ENCODE measurements around the gene METAP1. TPM values are rescaled to one million over a fixed set of nuclear protein-coding genes. Genes with fewer than 3 reads are reported as not detected.

METAP1 gene
- total and polyA plus RNA-seq, 2 of the 4 experiments (the other 2 are of a cell fraction) = 43.7 to 47.9 TPM

GRCh38 chr4:99025506-99025905, 30.0 kb downstream of the METAP1 start (continued):
- TF ChIP-seq ELK1 (IDR thresholded peaks at IDR 0.05; ENCODE audit: borderline replicate concordance, low read depth, low read length) = no peak

- Histone ChIP-seq H3K36me3 (ENCODE audit: control insufficient read depth, insufficient read depth, low read length) (no peaks in the 10 kb centered on the region), H3K4me2 (ENCODE audit: low read depth, low read length) (no peak overlapping the region), H2BK5ac (ENCODE audit: low read depth, low read length, poor library complexity, severe bottlenecking) (no peak overlapping the region), H4K20me1 (ENCODE audit: insufficient read depth, low read length) (no peaks in the 10 kb centered on the region; the same call in 1 of the 2 replicates), H2AK9ac (replicated peaks; ENCODE audit: low read depth, low read length, poor library complexity) (no peak overlapping the region), H3K9ac (ENCODE audit: low read depth, low read length) (no peak overlapping the region), H3K9me1 (ENCODE audit: insufficient read depth, low read length) (0 out of 2 replicates have a peak, but pooled peaks cover 3% of the 10 kb centered on the region), H3K27me3 (ENCODE audit: control insufficient read depth, insufficient read depth, low read length) (no peaks in the 10 kb centered on the region), H3K4ac (ENCODE audit: low read depth, low read length) (no peak overlapping the region), H2BK15ac (ENCODE audit: low read depth, low read length) (no peak overlapping the region), H3K14ac (replicated peaks; ENCODE audit: low read depth, low read length) (no peak overlapping the region; the same call in 1 of the 2 replicates), H4K91ac (ENCODE audit: insufficient read depth, low read depth, low read length) (no peak overlapping the region), H2AFZ (replicated peaks; ENCODE audit: low read length, poor library complexity) (no peak overlapping the region), H2BK20ac (ENCODE audit: low read depth, low read length) (no peak overlapping the region), H2BK120ac (ENCODE audit: low read depth, low read length) (no peak overlapping the region), H3K4me3 (ENCODE audit: insufficient read depth, low read depth, low read length) (no peak overlapping the region), H3K23ac (ENCODE audit: low read depth, low read length) (no peak overlapping the region), H3K56ac (ENCODE audit: extremely low read depth, insufficient read depth, low read length) (no peak overlapping the region), H4K8ac (ENCODE audit: low read depth in 2 of 2, low read length in 2 of 2) (no peak overlapping the region), H4K5ac (ENCODE audit: low read depth, low read length) (no peak overlapping the region), H3K9me3 (ENCODE audit: control insufficient read depth, insufficient read depth, low read length) (no peaks in the 10 kb centered on the region), H2AK5ac (ENCODE audit: low read depth, low read length) (no peak overlapping the region), H3K4me1 (ENCODE audit: control insufficient read depth, insufficient read depth, low read length) (peaks cover 6% of the 10 kb centered on the region; the same call in 1 of the 2 replicates), H3K79me1 (ENCODE audit: low read depth in 1 of 2, low read length in 2 of 2) (peaks cover 33 to 64% of the 10 kb centered on the region in 2 experiments), H3K18ac (ENCODE audit: low read depth, low read length) (no peak overlapping the region), H3K27ac (ENCODE audit: insufficient read depth, low read length) (no peak overlapping the region)
- CTCF ChIA-PET = no interaction called here
- POLR2A ChIA-PET (ENCODE audit: unreplicated experiment) = no interaction called here
- ATAC-seq (ENCODE audit: low read depth) = no peak
- no CpG with 5 or more reads among the region's 2 CpGs for WGBS, 2 experiments (ENCODE audit: extremely low coverage in 2 of 2, insufficient read length in 1 of 2)
- no TSS peak for BruUV-seq (replicated peaks)
- no peak for DNase-seq
- intact Hi-C loops (cut with micrococcal nuclease) = no loop called here
- dilution Hi-C loops (cut with HindIII; ENCODE audit: low sequenced_read_pairs, unreplicated experiment) = no loop called here
- in situ Hi-C loops (cut with MboI; ENCODE audit: low sequenced_read_pairs) = no loop called here
- TF ChIP-seq CTCF (conservative IDR thresholded peaks at IDR 0.05; ENCODE audit: low read depth, low read length) (no peak), SMC3 (IDR thresholded peaks at IDR 0.05; ENCODE audit: low read depth, low read length) (no peak)
Observed at GRCh38 chr4:99027304-99027703, 31.8 kb downstream of the METAP1 start.
